K562 (cell line): ENCODE results near the gene ZSWIM4. TPM values are rescaled to one million over a fixed set of nuclear protein-coding genes. Genes with fewer than 3 reads are reported as not detected.

Experiments
- ADNP ChIP-seq: fragments of 200-800 bp; sonication (Bioruptor generic); IDR thresholded peaks from 2 replicates; pipeline ENCODE4 v1.6.1; 2016; ENCODE audit warnings: missing genetic modification characterization, missing compliant biosample characterization
- C11orf30 ChIP-seq: fragments of 450-650 bp; IDR thresholded peaks from 2 replicates; pipeline ENCODE4 v1.6.1; 2016; ENCODE audit warnings: low read depth, mild to moderate bottlenecking
- CAMTA2 ChIP-seq: fragments of 250-450 bp; sonication (Bioruptor Pico); conservative IDR thresholded peaks from 2 replicates; pipeline ENCODE4 v1.5.1; 2022
- E2F8 ChIP-seq: fragments of 450-650 bp; IDR thresholded peaks from 2 replicates; pipeline ENCODE4 v1.7.1; 2018; ENCODE audit warnings: mild to moderate bottlenecking, low read depth; ENCODE audit not compliant: partially characterized antibody
- FOXK1 ChIP-seq: sonication (generic); formaldehyde crosslinking; IDR thresholded peaks from 2 replicates; pipeline ENCODE4 v1.8.0; 2022; ENCODE audit warnings: missing genetic modification reagents, mild to moderate bottlenecking, borderline replicate concordance
- FOXP1 ChIP-seq: sonication (generic); formaldehyde crosslinking; IDR thresholded peaks from 2 replicates; pipeline ENCODE4 v1.8.0; 2022; ENCODE audit warnings: mild to moderate bottlenecking, missing genetic modification reagents
- PHF21A ChIP-seq: fragments of 450-650 bp; IDR thresholded peaks from 2 replicates; pipeline ENCODE4 v1.6.1; 2017; ENCODE audit warnings: low read depth, borderline replicate concordance
- PURB ChIP-seq: sonication (generic); formaldehyde crosslinking; IDR thresholded peaks from 2 replicates; pipeline ENCODE4 v1.9.0; 2021; ENCODE audit warnings: low read depth, mild to moderate bottlenecking, missing genetic modification reagents
- RBM17 ChIP-seq: fragments of 200-400 bp; formaldehyde crosslinking; IDR thresholded peaks from 2 replicates; pipeline ENCODE4 v1.6.1; 2017; ENCODE audit warnings: low read depth, mild to moderate bottlenecking, low read length, borderline replicate concordance
- SIX5 ChIP-seq, 2 experiments: IDR thresholded peaks; 2 replicates each; pipeline ENCODE4 v1.6.1; 2011; ENCODE audit warnings: low read length in 2 of 2, borderline replicate concordance in 1 of 2, low read depth in 1 of 2, mild to moderate bottlenecking in 1 of 2, moderate library complexity in 1 of 2; ENCODE audit not compliant: insufficient read depth in 1 of 2
- TAF15 ChIP-seq: fragments of 200-400 bp; formaldehyde crosslinking; IDR thresholded peaks from 2 replicates; pipeline ENCODE4 v1.6.1; 2017; ENCODE audit warnings: mild to moderate bottlenecking, low read depth, low read length, moderate library complexity
- TAF7 ChIP-seq: fragments of 450-650 bp; IDR thresholded peaks from 2 replicates; pipeline ENCODE4 v1.6.1; 2016; ENCODE audit warnings: missing genetic modification characterization, missing compliant biosample characterization
- ZBTB12 ChIP-seq: fragments of 250-450 bp; sonication (Bioruptor Pico); IDR thresholded peaks from 2 replicates; pipeline ENCODE4 v1.4.0; 2020
- ZFPM2 ChIP-seq: fragments of 250-450 bp; sonication (Bioruptor Pico); IDR thresholded peaks from 2 replicates; pipeline ENCODE4 v1.5.1; 2022; ENCODE audit warnings: mild to moderate bottlenecking
- ZNF408 ChIP-seq: fragments of 250-450 bp; sonication (Bioruptor Pico); IDR thresholded peaks from 2 replicates; pipeline ENCODE4 v1.4.0; 2020; ENCODE audit warnings: low read depth, mild to moderate bottlenecking, moderate library complexity
- ZNF699 ChIP-seq: fragments of 250-450 bp; sonication (Bioruptor Pico); IDR thresholded peaks from 2 replicates; pipeline ENCODE4 v1.8.0; 2021; ENCODE audit warnings: mild to moderate bottlenecking, moderate library complexity; ENCODE audit not compliant: insufficient replicate concordance
- ZNF707 ChIP-seq: fragments of 250-450 bp; sonication (Bioruptor Pico); conservative IDR thresholded peaks from 2 replicates; pipeline ENCODE4 v1.8.0; 2022; ENCODE audit warnings: inconsistent platforms, mild to moderate bottlenecking, moderate library complexity
- ZNF76 ChIP-seq: fragments of 250-450 bp; sonication (Bioruptor Pico); IDR thresholded peaks from 2 replicates; pipeline ENCODE4 v1.4.0; 2020; ENCODE audit warnings: mild to moderate bottlenecking, moderate library complexity, borderline replicate concordance
- ZNF766 ChIP-seq: fragments of 200-800 bp; sonication (Bioruptor generic); conservative IDR thresholded peaks from 2 replicates; pipeline ENCODE4 v1.6.1; 2016; ENCODE audit warnings: missing genetic modification characterization, missing compliant biosample characterization
- polyA plus RNA-seq, 8 experiments: library from polyadenylated mRNA; depleted of rRNA in 4 of 8; stranded (reverse) in 5 of 8; unstranded in 3 of 8; fragments of >200 nt; fragmentation: Nextera tagmentation in 2 of 8; fragmentation: Illumina TruSeq in 1 of 8; extraction: Ambion mirVana in 2 of 8; extraction: Trizol in 1 of 8; gene quantifications; 2 replicates each; pipeline versions ENCODE4 v1.2.1 to v1.2.3, GENCODE V29; 2011 to 2014; ENCODE audit warnings: inconsistent platforms in 1 of 8, missing spikeins in 1 of 8
- total RNA-seq, 7 experiments: library from RNA; depleted of rRNA in 6 of 7; stranded (reverse); fragments of >200 nt in 6 of 7; fragmentation: Illumina TruSeq in 2 of 7; extraction: Trizol in 2 of 7; gene quantifications; 2 replicates each; pipeline versions ENCODE4 v1.2.1 to v1.2.3, GENCODE V29; 2011 to 2021; ENCODE audit warnings: low replicate concordance in 1 of 7
- TF ChIP-seq, protein P1 (sequence below): IDR thresholded peaks from 2 replicates; pipeline ENCODE4 v1.6.1; 2014; ENCODE audit warnings: antibody characterized with exemption
- TF ChIP-seq, protein P2 (sequence below): fragments of 450-650 bp; IDR thresholded peaks from 2 replicates; pipeline ENCODE4 v1.6.1; 2016; ENCODE audit warnings: low read depth, mild to moderate bottlenecking, moderate library complexity

The ZSWIM4 gene
- total and polyA plus RNA-seq, 9 of the 15 experiments (the other 6 are each of a cell fraction or from before 2014, with no cell fraction given) = 0.25 to 3.7 (median 0.79) TPM; not detected in 2

DNA sequence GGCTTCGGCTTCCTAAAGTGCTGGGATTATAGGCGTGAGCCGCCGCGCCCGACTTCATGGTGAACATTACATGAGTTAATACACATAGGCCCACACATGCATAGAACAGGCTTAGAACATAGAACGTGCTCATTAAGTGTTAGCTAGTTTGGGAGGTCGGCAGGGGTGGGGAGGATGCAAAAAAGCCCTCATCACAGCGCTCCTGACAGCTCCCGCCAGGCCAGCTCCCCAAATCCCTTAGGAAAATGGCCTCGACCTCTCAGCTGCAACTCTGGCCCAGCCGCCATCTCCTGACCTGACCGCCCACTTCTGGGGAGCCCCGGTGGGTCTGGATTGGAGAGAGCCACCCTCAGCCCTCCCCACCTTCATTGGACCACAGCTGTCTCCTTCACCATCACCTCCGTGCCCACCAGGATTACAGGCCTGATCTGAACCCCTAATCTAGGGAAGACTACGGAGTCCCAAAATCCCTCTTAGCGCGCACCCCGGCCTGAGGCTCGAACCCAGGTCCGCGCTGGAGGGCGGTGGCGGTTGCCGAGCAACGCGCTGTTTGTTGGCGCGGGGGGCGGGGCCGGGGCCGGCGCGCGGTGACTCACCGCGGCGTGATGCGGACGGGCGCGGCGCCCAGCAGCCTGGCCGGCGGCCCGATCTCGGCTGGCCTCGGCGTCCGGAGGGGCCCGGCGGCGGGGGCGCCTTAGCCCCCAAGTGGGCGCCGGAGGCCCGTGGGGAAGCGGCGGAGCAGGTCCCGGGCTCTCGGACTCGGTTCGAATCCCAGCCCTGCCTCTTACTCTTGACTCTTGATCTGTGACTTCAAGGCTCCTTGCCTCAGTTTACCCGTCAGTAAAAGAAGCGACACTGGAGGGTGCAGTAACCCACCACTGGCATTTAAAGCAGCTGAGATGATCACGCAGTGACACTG lies 55.0 kb downstream of the ZSWIM4 start (continued):
- no peak for TF ChIP-seq E2F8
- no peak for TF ChIP-seq ZNF408 (CRISPR knock-in tag)
- TF ChIP-seq ZFPM2 (CRISPR knock-in tag) = no peak
- TF ChIP-seq PURB = no peak
- no peak for TF ChIP-seq ZNF76 (CRISPR knock-in tag)
- TF ChIP-seq C11orf30 = no peak
- no peak for TF ChIP-seq FOXK1 (CRISPR knock-in tag)
- no peak for TF ChIP-seq PHF21A
- no peak for TF ChIP-seq ZNF707 (CRISPR knock-in tag)
- TF ChIP-seq FOXP1 = no peak; the same call in 1 of the 2 replicates
- TF ChIP-seq RBM17 = no peak
- TF ChIP-seq TAF15 = no peak
- TF ChIP-seq SIX5 (IDR thresholded peaks at IDR 0.05; ENCODE audit: borderline replicate concordance in 1 of 2, insufficient read depth in 1 of 2, low read depth in 1 of 2, low read length in 2 of 2) = no peak
- no peak for TF ChIP-seq TAF7 (tag)
- TF ChIP-seq ZBTB12 (CRISPR knock-in tag) = no peak
- TF ChIP-seq ADNP = peak; percentile 53
- no peak for TF ChIP-seq ZNF699 (CRISPR knock-in tag)
- TF ChIP-seq, protein P1, sequence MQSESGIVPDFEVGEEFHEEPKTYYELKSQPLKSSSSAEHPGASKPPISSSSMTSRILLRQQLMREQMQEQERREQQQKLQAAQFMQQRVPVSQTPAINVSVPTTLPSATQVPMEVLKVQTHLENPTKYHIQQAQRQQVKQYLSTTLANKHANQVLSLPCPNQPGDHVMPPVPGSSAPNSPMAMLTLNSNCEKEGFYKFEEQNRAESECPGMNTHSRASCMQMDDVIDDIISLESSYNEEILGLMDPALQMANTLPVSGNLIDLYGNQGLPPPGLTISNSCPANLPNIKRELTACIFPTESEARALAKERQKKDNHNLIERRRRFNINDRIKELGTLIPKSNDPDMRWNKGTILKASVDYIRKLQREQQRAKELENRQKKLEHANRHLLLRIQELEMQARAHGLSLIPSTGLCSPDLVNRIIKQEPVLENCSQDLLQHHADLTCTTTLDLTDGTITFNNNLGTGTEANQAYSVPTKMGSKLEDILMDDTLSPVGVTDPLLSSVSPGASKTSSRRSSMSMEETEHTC = peak; percentile 78
- no peak for TF ChIP-seq ZNF766 (CRISPR knock-in tag)
- no peak for TF ChIP-seq CAMTA2 (CRISPR knock-in tag)
- TF ChIP-seq, protein P2, sequence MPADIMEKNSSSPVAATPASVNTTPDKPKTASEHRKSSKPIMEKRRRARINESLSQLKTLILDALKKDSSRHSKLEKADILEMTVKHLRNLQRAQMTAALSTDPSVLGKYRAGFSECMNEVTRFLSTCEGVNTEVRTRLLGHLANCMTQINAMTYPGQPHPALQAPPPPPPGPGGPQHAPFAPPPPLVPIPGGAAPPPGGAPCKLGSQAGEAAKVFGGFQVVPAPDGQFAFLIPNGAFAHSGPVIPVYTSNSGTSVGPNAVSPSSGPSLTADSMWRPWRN = no peak
